NCI-H2227 (cell line): ENCODE results near the gene SCAP.
"Not testable (repeated sequence)": the region's sequence is repeated elsewhere in the genome, so short reads cannot be mapped to it uniquely, and the experiment has no call there.

ENCODE experiments used
- DNase-seq: peaks from one replicate; lab custom pipeline; 2025; ENCODE audit not compliant: unreplicated experiment; lab: John Stamatoyannopoulos, UW

The SCAP gene

DNA sequence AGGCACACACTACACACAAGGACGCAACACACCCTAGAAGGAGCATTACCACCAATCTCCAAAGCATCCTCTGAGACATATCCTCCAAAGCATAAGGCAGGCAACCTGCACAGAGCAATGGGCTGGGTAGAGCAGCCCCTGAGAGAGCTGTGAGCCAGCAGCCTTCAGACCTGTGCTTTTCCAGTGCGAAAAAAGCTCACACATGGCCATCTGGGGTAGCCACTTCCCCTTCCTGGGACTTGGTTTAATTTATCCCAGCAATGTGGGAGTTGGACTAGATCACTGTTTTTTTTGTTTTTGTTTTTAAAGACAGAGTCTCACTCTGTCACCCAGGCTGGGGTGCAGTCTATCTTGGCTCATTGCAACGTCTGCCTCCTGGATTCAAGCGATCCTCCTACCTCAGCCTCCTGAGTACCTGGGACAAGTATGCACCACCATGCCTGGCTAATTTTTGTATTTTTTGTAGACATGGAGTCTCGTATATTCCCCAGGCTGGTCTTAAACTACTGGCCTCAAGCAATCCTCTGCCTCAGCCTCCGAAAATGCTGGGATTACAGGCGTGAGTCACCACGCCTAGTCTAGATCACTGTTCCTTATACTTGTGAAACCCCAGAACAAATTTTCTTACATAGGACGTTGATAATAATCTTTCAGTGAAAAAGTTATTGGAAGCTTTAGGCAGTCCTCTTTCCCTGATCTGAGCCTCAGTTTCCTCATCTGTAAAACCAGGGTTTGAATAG lies 76.0 kb downstream of the SCAP start:
- DNase-seq, result no peak

DNA sequence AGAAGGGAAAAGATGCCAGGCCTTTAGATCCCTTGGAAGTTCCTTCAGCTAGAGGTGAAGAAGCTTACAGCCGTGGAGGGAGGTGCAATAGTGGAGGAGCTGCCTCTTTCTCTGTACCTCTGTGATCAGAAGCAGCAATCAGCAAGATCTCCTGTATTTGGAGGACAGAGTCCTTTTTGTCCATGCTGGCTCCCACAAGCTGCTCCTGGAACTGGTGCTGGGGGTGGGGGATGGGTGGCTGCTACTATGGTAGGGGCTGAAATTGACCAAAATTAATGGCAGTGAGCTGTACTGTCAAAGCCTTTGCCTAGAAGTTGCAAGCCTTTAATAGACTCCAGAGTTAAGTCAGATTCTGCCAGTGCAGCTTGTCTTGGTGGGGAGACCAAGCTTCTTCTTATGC lies 76.7 kb downstream of the SCAP start:
- DNase-seq, result no peak

DNA sequence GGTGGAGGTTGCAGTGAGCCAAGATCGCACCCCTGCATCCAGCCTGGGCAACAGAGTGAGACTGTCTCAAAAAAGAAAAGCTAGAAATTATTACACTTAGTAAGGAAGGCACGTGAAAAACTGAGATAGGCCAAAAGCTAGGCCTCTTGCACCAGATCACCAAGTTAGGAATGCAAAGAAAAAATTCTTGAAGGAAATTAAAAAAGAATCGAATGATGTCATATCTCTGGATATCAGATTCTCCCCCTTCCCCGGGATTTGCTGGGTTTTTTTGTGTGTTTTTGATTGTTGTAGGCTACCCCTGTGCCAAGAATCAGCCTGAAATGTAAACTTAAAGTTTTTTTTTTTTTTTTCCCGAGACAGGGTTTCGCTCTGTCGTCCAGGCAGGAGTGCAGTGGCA lies 77.5 kb downstream of the SCAP start:
- DNase-seq, result no peak

DNA sequence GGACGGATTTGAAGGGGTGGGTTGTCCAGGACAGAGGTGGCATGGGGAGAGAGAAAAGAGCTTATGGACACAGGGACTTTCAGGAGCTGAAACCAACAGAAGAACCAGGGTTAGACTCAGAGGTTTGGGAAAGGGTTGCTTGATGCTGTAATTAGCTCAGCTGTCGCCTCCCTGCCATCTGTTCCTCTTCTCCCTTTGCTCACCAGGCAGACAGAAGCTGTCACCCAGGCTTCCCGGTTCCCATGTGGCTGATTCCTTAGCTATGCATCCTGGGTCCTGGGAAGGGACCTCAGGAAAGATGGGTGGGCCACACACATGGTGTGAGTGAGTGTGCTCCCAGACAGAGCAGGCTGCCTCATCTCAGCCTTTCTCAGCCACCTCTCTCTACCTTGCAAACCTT lies 80.9 kb downstream of the SCAP start:
- no peak for DNase-seq

DNA sequence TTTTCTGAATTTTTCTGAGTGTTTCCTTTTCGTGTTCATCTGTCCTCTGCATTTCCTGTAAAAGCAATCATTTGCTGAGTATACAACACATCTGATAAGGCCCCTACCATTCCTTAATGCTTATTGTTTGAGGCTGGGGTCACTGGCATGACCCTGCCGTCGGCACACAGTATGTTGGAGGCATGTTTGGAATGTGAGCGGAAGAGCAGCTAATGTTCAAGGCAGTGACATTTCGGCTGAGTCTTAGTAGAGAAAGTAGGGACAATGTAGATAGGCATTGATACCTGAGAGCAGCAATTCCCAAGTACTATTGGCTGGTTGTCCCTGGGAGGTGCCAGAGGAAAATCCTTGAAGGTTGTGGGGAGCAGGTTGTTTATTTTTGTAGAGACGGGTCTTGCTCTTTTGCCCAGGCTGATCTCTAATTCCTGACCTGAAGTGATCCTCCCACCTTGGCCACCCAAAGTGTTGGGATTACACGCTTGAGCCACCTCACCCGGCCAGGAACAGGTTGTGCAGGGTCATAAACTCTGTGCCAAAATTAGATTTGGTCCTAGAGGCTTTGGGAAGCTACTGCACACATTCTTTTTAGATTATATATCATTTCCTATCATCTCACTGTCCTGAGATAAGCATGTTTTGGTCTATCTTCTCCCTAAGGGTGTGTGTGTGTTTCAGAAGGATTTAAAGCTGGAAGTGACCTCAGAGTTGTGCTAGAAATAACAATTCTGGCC lies 81.4 kb downstream of the SCAP start:
- no peak for DNase-seq

DNA sequence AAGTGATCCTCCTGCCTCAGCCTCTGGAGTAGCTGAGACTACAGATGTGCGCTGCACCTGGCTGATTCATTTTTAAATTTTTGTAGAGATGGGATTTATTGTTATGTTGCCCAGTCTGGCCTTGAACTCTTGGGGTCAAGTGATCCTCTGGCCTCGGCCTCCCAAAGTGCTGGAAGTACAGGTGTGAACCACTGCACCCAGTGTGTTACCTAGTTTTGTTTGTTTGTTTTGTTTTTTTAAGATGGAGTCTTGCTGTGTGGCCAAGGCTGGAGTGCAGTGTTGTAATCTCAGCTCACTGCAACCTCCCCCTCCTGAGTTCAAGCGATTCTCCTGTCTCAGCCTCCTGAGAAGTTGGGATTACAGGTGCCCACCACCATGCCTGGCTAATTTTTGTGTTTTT lies 82.8 kb downstream of the SCAP start:
- DNase-seq, result no peak

DNA sequence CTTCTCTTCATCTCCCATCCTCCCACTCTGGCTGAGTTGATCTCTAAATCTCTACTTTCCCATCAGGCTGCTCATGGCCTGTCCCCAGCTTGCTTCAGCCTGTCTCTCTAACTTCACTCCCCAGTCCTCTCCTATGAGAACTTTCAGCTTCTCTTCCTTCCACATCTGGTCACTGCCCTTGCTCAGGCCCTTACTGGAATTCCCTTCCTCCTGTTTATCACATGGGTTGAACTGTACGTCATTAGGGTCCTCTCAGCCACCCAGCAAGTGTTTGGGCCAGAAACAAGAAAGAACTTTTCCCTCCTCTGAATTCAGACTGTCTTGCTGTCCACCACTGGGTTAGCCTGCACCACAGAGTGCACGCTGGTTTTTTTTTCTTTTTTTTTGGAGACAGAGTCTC lies 89.9 kb downstream of the SCAP start:
- DNase-seq, result no peak

DNA sequence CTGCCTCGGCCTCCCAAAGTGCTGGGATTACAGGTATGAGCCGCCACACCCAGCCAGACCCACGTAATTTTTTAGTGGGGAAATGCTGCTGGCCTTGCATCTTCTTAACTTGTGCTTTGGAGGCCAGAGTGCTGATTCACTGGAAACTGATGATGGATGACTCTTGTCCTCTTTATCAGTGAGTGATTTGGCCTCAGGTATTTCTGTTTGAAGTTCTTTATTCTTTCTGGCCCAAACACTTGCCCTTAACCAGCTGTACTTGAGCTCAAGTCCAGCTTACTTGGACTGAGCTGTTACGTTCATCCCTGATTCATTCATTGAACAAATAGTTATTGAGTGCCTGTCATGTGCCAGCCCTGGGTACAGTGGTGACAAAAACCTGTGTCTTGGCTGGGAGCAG lies 90.7 kb downstream of the SCAP start:
- no peak for DNase-seq

DNA sequence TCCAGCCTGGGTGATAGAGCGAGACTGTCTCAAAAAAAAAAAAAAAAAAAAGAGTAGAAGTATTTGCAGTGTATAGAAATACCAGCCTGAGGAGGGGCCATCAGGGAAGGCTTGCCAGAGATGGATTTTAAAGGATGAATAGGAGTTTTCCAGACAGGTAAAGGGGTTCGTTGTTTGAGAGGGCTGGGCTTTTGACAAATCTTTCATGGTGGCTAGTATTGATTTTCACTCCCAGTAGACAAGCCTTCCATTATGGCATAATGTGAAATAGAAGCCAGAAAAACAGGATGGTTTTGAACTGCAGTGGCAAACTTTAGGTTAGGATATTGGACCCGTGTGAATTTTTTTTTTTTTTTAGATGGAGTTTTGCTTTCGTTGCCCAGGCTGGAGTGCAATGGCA lies 91.3 kb downstream of the SCAP start:
- no peak for DNase-seq

DNA sequence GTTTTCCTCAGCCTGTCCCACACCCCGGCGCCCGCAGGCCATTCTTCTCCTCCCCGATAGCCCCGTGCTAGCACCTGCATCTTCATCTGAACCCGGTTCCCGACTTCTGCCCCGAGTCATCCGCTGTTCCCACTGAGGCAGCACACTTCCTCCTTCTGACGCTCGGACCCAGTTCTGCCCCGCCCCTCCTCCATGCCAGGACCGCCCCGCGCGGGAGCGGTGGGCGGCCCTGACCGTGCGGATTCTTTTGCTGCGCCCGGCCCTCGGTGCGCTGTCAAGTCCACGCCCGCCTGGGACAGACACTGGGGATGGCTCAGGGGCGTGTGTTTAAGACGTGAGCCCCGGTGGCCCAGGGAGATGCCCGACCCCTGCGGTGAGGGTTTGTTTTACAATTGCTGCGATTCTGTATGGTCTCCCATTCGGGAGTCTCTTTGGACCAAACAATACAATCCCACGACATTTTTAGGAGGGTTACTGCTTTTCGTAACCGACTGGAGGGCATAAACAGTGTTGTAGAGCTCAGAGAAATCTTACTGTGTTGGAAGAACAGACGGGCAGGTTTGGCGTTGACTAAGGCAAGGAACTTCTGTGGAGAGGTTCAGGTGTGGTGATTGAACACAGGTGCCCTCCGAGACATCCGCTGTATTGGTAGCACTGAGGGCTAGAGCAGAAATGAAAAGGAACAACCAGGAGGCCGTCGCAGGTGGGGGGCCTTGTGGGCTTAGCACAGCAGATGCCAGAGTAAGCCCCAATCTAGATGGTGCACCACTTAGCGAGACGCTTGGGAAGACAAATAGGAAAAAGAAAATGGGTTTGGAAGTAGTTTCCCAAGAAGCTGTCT lies 94.2 kb downstream of the SCAP start:
- DNase-seq, result peak; percentile 87

DNA sequence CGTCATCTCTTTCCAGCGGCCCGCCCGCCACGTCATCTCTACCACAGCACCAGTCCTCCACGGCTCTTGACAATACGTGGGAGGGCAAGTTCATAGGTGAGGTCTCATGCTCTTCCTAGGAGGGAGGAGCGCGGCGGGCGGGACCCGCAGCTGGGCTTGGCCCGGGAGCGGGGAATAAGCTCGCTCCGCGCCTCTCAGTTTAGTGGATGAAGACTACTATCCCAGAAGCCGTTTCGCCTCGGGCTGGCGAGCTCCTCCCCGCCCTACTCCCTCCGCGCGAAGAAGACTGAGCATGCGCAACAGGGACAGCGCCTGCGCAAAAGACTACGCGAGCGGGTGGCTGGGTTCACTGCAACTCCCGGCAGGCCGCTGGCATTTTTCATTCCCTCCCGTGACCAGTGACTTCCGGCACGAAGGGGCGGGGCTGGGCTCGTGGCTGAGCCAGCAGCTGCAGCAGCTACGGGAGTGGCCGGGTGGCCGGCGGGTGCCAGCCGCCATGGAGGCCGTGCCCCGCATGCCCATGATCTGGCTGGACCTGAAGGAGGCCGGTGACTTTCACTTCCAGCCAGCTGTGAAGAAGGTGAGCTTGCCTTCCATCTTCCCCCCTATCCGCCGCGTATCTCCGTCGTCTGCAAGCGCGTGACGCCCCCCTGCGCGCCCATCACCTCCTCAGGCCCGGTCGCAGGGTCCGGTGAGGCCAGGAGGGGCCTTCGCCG lies 95.0 kb downstream of the SCAP start, which contains the start of gene PTPN23:
PTPN23 (plus strand) TSS at position 421 of the 716 bp plus-strand sequence; CDS start at position 497, 76 bp downstream.
- DNase-seq, result peak; percentile 98

DNA sequence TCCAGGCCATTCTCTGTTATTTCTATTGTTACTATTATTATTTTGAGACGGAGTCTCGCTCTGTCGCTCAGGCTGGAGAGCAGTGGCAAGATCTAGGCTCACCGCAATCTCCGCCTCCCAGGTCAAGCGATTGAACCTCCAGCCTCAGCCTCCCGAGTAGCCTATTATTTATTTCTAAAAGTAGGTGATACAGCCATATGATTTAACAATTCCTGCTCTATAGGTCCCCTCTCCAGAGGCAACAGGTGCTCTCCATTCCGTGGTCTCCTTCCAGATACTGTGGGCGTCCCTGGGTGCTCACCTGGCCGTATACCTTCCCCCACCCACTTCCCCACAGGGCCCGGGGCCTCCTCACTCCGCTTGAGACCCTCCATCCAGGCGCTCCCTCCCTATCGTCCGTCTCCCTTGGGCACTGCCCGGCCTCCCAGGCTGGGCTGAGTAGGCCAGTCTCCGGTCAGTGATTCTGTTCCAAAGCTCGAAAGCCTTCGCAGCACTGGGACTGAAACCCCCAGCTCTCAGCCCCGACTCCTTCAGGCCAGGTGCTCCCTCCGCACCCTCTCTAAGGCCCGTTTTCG lies 95.6 kb downstream of the SCAP start:
- no peak for DNase-seq

DNA sequence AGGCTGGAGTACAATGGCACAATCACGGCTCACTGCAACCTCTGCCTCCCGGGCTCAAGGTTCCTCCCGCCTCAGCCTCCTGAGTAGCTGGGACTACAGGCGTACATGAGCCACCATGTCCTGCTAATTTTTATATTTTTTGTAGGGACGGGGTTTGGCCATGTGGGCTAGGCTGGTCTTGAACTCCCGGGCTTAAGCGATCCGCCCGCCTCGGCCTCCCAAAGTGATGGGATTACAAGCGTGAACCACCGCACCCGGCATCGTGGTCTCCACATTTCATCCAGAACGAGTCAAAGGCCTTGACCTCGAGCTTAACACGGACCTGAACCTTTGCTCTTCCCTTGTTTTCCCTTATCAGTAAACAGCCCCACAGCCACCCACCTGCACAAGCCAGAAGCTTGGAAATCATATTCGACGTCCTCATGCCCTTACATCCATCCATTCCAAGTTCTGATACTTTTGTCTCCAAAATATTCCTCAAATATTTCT lies 96.3 kb downstream of the SCAP start:
- DNase-seq, result no peak

DNA sequence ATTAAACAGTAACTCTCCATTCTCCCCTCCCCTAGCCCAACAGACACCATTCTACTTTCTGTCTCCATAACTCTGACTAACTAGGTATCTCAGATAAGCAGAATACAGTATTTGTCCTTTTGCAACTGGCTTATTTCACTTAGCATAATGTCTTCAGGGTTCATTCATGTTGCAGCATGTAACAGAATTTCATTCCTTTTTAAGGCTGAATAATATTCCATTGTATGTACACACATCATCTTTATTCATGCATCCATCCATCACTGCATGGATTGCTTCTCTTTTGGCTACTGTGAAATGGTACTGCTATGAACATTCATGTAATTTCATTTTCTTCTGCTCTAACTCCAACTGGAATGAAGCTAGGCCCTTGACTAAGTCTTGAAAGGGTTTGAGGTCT lies 96.9 kb downstream of the SCAP start:
- no peak for DNase-seq

DNA sequence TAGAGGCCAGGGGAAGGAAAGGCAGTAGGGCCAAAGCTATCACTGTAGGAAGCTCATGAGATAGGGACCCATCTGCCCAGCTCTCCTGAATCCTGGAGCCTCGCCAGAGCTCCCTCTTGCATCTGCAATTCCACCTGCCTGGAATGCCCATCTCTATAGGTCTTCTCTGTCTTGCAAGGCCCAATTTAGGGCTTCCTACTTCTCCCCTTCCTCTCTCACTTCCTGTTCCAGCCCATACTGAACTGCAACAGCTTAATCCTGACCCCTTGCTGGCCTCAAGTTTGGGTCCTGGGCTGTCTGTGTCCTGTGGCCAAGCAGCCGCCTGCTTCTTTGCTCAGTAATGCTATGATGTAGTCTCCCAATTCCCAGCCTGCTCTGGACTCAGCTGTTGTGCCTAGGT lies 98.6 kb downstream of the SCAP start:
- no peak for DNase-seq

DNA sequence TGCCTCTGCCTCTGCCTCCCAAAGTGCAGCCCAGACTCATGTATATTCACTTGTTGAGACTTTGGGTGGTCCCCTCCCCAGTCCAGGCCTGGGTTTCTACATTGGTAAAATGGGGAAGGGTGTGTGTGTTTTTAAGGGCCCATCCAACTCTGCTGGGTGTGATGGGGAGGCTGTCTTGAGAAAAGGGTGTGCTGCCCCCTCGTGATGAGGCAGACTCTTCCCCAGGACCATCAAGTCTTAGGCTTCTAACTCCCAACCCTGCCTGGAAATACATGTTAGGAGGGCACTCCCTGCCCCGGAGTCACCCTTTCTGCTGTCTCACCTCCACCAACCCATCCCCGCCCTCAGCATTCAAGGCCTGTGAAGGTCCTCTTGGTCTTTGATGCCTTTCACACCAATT lies 99.3 kb downstream of the SCAP start:
- no peak for DNase-seq

DNA sequence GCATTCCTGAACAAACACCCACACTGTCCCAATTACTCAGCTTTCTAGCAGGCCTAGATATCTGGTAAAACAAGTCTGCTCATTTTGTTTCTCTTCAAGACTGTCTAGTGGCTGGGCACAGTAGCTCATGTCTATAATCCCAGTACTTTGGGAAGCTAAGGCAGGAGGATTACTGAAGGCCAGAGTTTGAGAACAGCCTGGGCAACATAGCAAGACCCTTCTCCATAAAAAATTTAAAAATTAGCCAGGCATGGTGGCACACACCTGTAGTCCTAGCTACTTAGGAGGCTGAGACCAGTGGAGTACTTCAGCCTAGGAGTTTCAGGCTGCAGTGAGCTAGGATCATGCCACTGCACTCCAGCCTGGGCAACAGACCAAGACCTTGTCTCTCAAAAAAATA lies 101.2 kb downstream of the SCAP start:
- no peak for DNase-seq

DNA sequence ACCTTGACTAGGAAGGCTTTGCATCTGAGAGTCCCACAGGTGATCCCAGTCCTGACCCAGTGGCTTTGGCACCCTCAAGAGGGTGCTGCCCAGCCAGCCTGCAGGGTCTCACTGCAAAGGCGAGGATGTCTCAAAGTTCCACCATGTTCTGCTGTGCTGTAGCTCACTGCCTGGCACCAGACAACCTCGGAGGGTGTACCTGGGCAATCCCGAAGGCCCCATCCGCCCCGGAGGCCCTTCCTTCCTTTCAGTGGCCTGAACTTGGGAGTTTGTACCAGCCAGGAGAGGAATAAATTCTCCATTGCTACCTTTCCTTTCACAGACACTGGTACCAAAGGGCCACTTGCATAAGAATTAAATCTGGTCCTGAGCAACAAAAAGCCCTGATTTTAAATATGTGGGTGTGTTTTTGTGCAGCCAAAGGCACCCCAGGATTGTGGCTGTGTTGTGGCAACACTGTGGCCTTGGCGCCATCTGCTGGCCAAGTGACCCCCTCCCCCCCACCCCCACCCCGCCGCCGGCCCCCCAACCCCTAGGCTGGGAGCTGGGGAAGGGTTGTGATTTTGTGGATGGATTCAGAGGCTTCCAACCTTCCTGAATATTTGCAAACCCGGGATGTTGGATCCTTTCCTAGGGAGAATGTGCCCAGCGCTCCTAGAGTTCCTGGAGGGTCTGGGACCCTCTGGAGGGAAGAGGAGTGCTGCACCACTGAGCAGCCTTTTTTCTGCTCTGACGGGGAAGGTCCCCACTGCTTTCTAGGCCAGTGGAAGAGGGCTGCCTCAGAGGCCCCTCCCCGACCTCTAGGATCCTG lies 104.6 kb downstream of the SCAP start:
- DNase-seq, result peak; percentile 11

DNA sequence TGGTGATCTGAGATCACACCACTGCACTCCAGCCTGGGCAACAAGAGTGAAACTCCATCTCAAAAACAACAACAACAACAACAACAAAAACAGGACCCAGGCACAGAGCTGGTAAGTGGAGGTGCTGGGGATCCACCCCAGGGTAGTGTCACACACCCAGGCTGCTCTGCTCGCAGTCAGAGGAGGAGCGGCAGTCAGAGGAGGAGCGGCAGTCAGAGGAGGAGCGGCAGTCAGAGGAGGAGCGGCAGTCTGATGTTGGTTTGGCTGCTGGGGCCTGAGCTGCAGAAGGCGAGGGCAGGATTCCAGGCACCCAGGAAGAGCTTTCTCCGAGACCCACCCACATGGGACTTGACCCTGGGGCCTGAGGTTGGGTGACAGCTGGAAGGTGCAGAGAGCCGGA lies 105.7 kb downstream of the SCAP start:
- DNase-seq, result not testable (repeated sequence)

DNA sequence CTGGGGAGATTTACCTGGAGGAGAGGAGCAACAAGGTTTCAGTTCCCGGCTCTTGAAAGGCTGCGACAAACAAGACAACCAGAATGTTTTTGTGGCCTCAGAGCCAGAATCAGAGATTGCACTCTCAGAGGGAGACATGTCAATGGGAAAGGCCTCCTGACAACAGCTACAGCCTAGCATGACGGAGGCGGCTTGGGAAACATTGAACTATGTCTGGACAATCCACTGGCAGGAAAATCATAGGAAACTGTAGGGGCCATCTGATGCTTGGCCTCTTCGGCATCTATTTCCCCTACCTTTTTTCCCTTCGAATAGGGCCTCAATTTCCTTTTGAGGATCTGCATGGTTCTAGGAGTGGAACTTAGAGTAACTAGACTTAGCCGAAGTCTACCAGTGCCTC lies 108.1 kb downstream of the SCAP start:
- DNase-seq, result no peak
